ENCODE measurements around the gene TMEM179.

Gene TMEM179

DNA sequence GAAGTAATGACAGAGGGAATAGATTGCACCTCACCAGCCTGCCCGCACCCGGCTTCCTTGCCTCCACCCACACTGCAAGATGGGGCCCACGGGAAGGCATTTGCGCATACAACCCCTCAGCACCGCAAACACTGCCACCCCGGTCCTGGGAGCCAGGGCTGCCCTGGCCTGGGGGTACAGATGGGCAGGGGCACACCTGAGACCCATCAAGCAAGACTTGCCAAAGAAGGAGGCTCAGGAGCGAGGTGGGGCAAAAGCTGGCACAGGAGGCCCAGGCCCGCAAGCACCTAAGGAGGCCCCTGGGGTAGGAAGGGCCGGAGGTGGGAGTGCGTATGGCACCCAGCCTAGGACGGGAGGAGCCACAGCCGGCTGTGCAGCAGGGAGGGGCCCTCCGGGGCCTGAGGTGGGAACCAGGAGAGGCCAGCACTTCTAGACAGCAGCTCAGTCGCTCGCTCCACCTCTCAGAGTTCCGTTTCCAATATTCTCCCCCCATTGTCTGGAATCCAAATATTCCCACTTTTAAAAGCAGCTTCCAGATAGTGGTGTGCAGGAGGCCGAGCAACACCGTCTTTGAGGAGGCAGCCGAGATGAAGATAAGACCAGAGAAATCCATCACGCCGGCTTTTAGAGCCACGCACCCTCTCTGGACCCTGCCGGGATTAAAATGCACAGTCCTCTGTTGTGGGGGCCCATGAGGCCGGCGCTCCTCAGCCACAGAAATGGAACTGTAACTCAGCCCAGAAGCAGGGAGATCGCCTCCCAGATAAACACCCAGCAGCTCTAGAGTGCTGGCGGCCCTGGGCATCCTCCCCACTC is 37.2 kb downstream of the TMEM179 start:
- FAIRE-seq: no peak

GRCh38 chr14:104564744-104565679 is 39.6 kb downstream of the TMEM179 start:
- no peak for FAIRE-seq

DNA sequence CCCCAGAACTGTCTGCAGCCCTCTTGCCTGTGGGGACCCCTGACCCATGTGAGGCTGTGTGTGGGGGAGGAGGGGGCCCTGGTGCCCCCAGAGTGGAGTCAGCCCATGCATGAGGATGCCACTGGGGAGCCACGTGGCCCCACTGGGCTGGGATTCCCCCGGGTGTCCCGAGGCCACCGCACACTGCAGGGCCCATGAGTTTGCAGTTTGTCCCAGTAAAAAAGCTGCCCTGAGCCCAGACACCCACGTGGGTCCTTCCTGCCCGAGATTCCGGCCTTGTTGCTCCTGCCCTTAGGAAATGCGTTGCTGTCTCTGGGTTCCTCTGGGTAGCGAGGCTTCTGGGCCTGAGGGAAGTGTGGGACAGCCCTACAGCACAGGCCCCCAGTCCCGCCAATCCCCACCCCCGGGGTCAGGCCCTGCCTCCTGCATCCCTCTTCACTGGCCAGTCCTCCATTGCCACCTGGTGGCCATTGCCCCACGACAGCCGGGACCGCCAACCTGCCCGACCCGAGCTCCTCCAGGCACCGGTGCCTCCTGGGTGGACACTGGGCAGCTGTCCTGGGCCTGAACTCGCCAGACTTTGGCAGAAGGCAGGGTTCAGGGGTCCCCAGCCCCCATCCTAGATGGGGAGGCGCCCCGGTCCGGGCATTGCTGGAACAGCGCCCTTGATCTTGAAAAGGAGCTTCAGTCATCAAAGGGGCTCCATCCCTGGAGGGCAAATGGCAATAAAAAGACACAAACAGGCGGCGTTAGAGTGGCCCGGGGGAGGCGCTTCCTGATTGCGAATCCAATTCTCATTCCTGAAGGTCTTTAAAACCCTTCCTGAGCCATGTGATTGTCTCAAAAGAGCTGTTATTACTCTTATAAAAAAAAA is 40.6 kb downstream of the TMEM179 start:
- no peak for FAIRE-seq

DNA sequence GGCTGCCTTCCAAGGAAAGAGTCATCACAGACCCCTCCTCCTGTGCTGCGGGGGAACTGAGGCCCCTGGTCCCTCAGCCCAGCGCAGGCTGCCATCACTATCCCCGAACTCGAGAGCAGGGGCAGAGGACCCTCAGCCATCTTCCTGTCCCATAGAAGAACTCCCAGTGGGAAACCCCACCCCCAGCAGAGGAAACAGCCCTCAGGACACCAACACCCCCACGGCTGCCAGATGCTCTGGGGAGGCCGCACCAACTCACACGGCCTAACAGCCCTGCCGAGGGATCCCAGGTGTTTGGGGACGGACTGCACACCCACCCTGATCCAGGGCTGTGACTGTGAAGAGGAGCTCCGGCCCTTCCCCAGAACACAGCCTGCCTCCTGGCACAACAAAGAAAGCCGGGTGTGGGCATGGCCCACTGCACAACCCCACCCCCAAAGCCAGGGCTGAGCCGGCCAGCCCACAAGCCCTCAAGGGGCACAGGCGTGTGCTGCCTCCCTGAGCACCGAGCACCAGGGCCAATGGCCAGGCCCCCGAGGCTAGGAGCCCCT is 41.3 kb downstream of the TMEM179 start:
- no peak for FAIRE-seq

GRCh38 chr14:104562606-104563005 is 42.0 kb downstream of the TMEM179 start:
- no peak for FAIRE-seq

- FAIRE-seq: no peak
These were observed 42.7 kb downstream of the TMEM179 start for GRCh38 chr14:104561632-104562495.

- no peak for FAIRE-seq
These were observed 43.4 kb downstream of the TMEM179 start for GRCh38 chr14:104561124-104561557.

DNA sequence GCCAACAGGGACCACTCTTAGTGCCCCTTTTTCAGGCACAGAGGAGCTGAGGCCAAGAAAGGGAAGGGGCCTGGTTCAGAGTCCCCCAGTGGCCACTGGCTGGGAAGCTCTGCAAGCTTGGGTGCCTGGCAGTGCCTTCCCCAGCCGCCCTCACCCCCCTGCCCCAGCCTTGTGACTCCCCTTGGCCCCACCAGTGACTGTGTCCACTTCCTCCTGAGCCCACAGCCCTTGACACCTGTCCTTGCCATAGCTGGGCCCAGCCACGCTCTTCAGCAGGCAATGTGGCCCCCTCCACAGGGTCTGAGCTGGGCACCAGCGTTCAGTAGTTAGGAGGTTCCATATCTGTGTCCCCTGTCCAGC is 44.0 kb downstream of the TMEM179 start:
- no peak for FAIRE-seq

DNA sequence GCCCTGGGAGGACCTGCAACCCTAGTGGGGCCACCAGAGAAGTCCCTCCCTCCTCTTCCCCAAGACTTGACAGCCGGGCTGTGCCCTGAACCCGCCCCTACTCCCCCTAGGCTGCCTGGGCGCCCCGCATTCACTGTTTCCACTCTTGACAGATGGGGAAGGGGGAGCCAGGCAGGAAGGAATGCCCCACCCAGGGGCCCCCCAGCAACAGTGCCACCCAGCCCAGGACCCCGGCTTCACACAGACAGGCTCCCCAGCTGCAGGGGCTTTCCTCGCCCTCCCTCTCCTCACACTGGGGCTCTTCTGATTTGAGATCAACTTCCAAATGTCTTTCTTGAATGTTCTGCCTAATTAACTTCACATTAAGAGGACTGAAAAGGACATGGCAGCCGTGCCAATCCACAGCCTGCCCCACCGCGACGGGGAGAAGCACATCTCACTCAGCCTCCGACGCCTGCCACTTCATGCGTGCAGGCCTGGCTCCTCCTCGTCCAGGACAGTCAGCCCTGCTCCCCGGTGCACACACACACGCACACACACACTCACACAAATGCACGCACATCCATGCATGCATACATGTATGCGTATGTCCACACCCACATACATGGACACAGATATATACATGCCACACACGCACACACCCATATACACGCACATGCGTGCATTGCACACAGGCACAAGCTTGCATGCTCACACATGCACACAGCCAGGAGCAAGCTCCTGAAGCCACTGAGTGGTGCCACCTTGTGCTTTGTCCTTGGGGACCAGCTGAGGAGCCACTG is 44.6 kb downstream of the TMEM179 start:
- FAIRE-seq: no peak

DNA sequence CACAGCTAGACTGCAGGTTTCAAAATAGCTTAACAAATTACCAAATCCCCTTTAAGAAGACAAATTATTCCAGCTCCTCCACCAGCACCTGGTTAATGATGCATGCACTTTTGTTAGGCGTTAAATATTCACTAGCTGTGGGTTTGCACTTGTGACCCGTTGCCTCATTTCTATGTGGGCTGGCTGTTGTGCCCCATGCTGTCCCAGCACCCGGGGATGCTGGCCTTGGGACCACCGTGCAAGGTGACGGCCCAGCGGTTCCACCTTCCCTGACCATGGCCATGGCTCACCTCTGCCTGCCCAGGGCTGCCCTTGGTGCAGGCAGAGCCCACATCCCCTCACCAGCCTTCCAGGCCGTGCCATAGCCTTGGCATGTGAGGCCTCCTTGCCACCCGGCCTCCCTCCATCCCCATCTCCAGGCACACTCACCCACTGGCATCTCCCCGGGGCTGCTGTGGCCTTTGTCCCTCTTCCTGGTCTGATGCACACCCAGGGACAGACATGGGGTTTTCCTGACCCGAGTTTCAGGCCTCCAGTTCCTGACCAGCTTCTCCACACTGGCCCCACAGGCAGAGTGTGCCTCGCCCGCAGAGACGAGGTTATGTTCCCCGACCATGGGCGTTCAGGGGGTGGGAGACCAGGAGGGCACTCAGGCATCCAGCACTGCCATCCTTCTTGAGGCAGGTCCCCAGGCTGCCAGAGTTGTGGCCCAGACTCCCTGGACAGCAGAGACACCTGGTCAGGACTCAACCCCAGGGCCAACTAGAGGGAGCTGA is 45.4 kb downstream of the TMEM179 start:
- FAIRE-seq: no peak

- FAIRE-seq: no peak
These were observed 46.1 kb downstream of the TMEM179 start for GRCh38 chr14:104558231-104559027.

DNA sequence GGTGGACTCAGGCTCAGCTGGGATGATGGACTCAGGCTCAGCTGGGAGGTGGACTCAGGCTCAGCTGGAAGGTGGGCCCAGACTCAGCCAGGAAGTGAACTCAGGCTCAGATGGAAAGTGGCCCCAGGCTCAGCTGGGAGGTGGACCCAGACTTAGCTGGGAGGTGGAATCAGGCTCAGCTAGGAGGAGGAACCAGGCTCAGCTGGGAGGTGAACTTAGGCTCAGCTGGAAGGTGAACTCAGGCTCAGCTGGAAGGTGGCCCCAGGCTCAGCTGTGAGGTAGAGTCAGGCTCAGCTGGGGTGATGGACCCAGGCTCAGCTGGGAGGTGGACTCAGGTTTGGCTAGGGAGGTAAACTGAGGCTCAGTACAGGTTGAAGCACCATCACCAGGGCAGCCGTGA is 46.8 kb downstream of the TMEM179 start:
- no peak for FAIRE-seq

DNA sequence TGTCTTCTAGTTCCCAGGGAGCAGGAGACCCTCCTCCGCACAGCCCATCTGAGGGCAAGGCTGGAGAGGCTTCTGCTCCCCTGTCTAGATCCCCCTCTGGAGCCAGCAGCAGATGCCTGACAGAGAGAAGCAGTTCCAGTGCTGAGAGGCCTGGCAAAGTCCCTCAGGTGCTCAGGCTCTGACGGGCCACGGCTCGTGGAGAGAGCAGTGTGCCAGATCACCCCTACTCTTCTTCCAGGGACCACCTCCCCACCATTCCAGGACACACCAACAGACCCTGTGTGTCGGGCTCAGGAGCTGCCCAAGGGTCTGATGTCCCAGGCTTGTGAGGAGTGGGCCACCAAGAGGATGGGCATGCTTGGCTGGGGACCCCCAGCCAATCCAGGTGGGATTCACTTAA is 47.5 kb downstream of the TMEM179 start:
- no peak for FAIRE-seq

- FAIRE-seq: no peak
These were observed 48.1 kb downstream of the TMEM179 start for GRCh38 chr14:104556256-104557021.

- FAIRE-seq: no peak
These were observed 48.9 kb downstream of the TMEM179 start for GRCh38 chr14:104555430-104556255.

DNA sequence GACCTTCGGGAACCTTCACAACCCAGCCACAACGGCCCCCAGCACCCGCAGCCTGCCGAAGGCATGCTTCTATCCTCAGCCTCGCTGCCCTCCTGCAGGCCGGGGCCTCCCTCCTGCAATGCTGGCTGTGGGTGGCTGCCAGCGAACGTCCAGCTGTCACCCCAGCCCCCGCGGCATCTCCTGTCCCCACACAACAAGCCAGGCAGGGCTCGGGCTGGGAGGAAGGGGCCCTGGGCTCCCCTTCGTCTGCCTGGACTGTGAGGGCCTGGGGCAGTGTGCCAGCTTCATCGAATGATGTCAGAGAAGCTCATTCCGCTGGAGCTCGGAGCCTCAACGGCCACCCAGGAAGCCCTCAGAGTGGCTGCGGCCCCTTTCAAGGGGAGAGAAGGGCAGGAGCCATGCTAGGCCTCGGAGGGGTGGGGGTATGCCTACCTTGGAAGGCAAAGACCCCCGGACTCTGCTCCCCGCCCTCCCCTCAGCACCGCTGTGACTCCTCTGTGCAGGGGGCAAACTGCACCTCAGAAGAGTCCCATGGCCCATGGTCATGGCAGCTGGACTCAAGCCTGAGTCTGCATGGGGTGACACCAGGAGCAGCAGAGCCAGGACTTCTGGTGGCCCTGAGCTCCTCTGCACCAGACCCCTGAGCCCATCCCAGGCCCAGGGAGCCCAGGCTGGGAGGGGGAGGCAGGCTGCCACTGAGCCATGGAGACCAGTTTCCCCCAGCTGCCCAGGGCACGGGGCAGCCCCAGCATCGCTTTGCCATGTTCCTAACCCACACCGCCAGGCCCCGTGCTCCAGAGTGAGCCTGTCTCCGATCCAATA is 49.8 kb downstream of the TMEM179 start:
- no peak for FAIRE-seq
